Common myeloid progenitor, CD34-positive (primary cell): ENCODE results near the gene MYRFL.

Experiments
- CTCF ChIA-PET: fragments of 350-600 bp; sonication (Branson Sonifier 250); formaldehyde crosslinking; loops from one replicate; lab custom pipeline; 2021; ENCODE audit warnings: antibody characterized with exemption; lab: Charles Lee
- POLR2A ChIA-PET: fragments of 350-600 bp; sonication (Branson Sonifier 250); formaldehyde crosslinking; loops from one replicate; lab custom pipeline; 2021; ENCODE audit warnings: antibody characterized with exemption; lab: Charles Lee
- DNase-seq, 3 donors: peaks; one replicate each; pipeline versions ENCODE4 v3.0.0 to v3.0.0-alpha.2; 2013
- H3K27ac ChIP-seq, 2 experiments: 1 replicate in 1 of 2; 2 replicates in 1 of 2; pipeline ENCODE4 v1.7.0; 2013; ENCODE audit warnings: inconsistent platforms in 2 of 2, low read length in 2 of 2, mild to moderate bottlenecking in 2 of 2, low read depth in 1 of 2, moderate library complexity in 1 of 2; ENCODE audit not compliant: severe bottlenecking in 2 of 2, insufficient read depth in 1 of 2, poor library complexity in 1 of 2
- H3K27me3 ChIP-seq, 5 experiments: replicated peaks in 2 of 5; 1 replicate in 3 of 5; 2 replicates in 2 of 5; pipeline versions ENCODE4 v1.6.1 to v1.7.0; 2013; ENCODE audit warnings: low read length in 4 of 5, mild to moderate bottlenecking in 2 of 5, moderate library complexity in 2 of 5, inconsistent platforms in 1 of 5; ENCODE audit not compliant: insufficient read depth in 5 of 5, control insufficient read depth in 4 of 5
- H3K36me3 ChIP-seq, 4 experiments: 1 replicate in 2 of 4; 2 replicates in 2 of 4; pipeline versions ENCODE4 v1.6.1 to v1.7.0; 2013; ENCODE audit warnings: low read length in 3 of 4, control low read depth in 1 of 4, mild to moderate bottlenecking in 1 of 4; ENCODE audit not compliant: control insufficient read depth in 4 of 4, insufficient read depth in 4 of 4
- H3K4me1 ChIP-seq, 4 experiments: 1 replicate in 3 of 4; 2 replicates in 1 of 4; pipeline versions ENCODE4 v1.6.1 to v1.7.1; 2013; ENCODE audit warnings: low read length in 3 of 4, mild to moderate bottlenecking in 3 of 4, control low read depth in 1 of 4, inconsistent platforms in 1 of 4, moderate library complexity in 1 of 4; ENCODE audit not compliant: control insufficient read depth in 4 of 4, insufficient read depth in 4 of 4; ENCODE audit errors: control extremely low read depth in 1 of 4
- H3K4me3 ChIP-seq, 7 experiments: 1 replicate in 4 of 7; 2 replicates in 3 of 7; pipeline versions ENCODE4 v1.5.1 to v1.7.0; 2013; ENCODE audit warnings: mild to moderate bottlenecking in 7 of 7, low read length in 6 of 7, moderate library complexity in 6 of 7, inconsistent platforms in 2 of 7, low read depth in 2 of 7, control low read depth in 1 of 7; ENCODE audit not compliant: insufficient read depth in 4 of 7, control insufficient read depth in 1 of 7; ENCODE audit errors: extremely low read depth in 1 of 7
- H3K9me3 ChIP-seq, 5 experiments: 1 replicate in 4 of 5; 2 replicates in 1 of 5; pipeline versions ENCODE4 v1.6.1 to v1.7.1; 2013; ENCODE audit warnings: low read length in 4 of 5, mild to moderate bottlenecking in 2 of 5, inconsistent platforms in 1 of 5, low read depth in 1 of 5, moderate library complexity in 1 of 5; ENCODE audit not compliant: control insufficient read depth in 4 of 5, insufficient read depth in 2 of 5; ENCODE audit errors: control extremely low read depth in 1 of 5
- WGBS: methylation state at CpG from one replicate; pipeline ENCODE4 v1.1.5; 2013; ENCODE audit not compliant: insufficient coverage; 5-methylcytosine and 5-hydroxymethylcytosine counted together

The MYRFL gene

DNA sequence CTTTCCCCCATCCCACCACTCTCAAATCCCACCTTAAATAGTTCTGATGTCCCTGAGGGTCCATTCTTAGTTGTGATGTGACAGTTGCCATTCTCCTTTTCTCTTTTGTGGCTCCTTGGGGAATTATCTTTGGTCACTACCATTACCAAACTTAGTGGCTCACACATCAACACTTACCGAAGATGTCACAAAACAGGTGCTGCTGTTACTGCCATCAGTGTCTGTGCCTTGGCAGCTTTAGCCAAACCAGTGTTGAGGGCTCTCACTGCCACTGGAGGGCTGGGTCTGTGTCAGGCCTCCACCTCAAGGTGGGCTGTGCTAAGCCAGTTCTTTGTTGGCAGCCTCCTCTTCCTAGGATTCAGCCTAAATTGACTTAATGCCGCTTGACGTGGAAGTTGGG is 144.0 kb downstream of the MYRFL start:
- 92% methylated on average over 3 of the region's 3 CpGs for WGBS
- ChIA-PET POLR2A (no interaction called here), CTCF (no interaction called here)
- H3K36me3 ChIP-seq = no peaks in the 10 kb centered on the region
- no peak for DNase-seq
- no peaks in the 10 kb centered on the region for H3K27me3 ChIP-seq
- no peak overlapping the region for H3K27ac ChIP-seq
- H3K4me1 ChIP-seq = peaks cover 0 to 3% (median 0%) of the 10 kb centered on the region in 4 experiments
- no peaks in the 10 kb centered on the region for H3K9me3 ChIP-seq
- no peak overlapping the region for H3K4me3 ChIP-seq

DNA sequence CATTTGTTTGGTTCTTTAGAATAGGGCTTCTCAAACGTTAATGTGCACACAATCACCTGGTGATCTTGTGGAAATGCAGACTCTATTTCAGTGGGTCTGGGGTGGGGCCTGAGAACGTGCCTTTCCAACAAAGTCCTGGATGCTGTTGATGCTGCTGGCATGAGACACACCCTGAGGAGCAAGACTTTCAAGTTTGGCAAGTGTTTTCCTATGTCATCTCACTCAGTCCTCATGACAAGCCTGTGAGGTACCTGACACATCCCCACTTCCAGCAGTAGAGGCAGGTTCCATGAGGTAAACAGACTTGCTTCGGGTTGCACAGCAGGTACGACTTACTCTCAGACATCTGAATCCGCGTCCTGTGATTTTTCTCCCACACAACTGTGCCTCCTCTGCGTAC is 147.1 kb downstream of the MYRFL start:
- Histone ChIP-seq H3K27ac (no peak overlapping the region), H3K36me3 (no peaks in the 10 kb centered on the region), H3K4me3 (no peak overlapping the region), H3K9me3 (no peaks in the 10 kb centered on the region), H3K27me3 (no peaks in the 10 kb centered on the region), H3K4me1 (no peaks in the 10 kb centered on the region)
- no peak for DNase-seq
- 85% methylated on average over 7 of the region's 7 CpGs for WGBS
- POLR2A ChIA-PET = no interaction called here
- CTCF ChIA-PET = no interaction called here

DNA sequence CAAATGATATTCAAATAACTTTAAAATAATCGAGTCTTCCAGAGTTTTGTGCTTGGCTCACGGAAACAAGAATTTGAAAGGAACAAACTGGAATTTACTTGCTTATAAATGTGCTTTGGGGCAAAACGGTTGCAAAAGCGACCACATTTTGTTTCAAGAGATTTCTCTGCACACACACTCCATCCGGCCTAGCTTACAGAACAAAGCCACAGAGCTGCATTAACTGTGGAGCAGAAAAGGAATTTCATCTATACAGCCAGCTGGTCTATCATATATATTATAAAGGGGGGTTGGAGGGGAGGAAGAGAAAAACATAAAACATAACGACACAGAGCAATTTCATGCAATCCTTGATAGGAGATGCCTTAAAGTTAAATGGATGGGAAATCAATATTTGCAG is 153.0 kb downstream of the MYRFL start:
- CTCF ChIA-PET = no interaction called here
- Histone ChIP-seq H3K27ac (no peak overlapping the region), H3K9me3 (no peaks in the 10 kb centered on the region), H3K4me3 (no peak overlapping the region), H3K36me3 (no peaks in the 10 kb centered on the region), H3K4me1 (no peaks in the 10 kb centered on the region), H3K27me3 (no peaks in the 10 kb centered on the region)
- peak in 1 of 3 donors; percentile 5 for DNase-seq
- WGBS = 96% methylated on average over 3 of the region's 6 CpGs
- POLR2A ChIA-PET = no interaction called here

DNA sequence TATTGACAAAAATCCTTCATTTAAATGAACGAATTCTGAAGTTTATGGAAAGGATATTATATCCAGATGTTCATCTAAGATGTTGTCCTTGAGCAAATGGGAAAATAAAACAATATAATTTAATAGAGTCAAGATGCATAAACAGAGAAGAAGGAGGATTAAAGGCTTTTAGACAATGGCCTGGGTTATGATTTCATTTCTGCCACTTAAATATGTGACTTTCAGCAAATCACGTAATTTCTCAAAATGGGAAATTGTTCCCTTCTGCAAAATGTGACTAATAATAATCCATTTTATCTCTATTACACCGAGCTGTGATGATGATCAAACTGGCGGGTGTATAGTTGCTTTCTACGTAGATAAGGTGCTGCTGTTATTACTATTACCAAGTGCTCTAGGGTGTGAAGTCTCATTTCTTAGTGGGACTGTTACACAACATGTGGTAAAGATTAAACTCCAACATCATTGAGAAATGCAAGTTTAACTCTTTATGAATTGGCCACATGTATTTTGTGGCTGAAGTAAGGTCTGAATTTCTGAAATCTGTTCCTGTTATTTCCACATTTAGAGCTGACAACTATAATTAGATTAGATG is 157.0 kb downstream of the MYRFL start:
- Histone ChIP-seq H3K9me3 (no peaks in the 10 kb centered on the region), H3K4me1 (no peaks in the 10 kb centered on the region), H3K27ac (no peak overlapping the region), H3K36me3 (no peaks in the 10 kb centered on the region), H3K4me3 (no peak overlapping the region), H3K27me3 (no peaks in the 10 kb centered on the region)
- DNase-seq = no peak
- ChIA-PET CTCF (no interaction called here), POLR2A (no interaction called here)
- WGBS = no CpG with 5 or more reads among the region's 5 CpGs

DNA sequence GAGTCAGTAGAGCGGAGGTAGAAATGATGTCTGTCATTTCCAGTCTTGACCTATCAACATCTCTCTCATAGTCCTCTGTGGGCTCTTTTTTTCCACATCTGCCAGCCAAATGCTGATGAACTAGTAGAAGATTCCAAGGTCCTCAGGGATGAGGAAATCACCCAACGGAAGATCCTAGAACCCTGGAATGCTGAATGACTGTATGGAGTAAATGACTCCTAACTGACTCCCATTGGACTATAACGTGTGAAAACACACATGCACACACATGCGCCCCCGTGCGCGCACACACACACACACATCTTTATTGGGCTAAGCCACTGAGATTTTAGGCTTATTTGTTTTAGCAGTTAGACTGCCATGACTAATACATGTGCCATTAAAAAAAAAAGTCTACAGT is 159.2 kb downstream of the MYRFL start:
- H3K36me3 ChIP-seq = no peaks in the 10 kb centered on the region
- H3K4me1 ChIP-seq = no peaks in the 10 kb centered on the region
- POLR2A ChIA-PET = no interaction called here
- DNase-seq = no peak
- CTCF ChIA-PET = interaction anchor here (1.3 kb wide), 1 partner anchor 84 kb away, joined by 3 read pairs; no protein-coding TSS in a partner anchor
- H3K9me3 ChIP-seq = no peaks in the 10 kb centered on the region
- H3K4me3 ChIP-seq = no peak overlapping the region
- no peak overlapping the region for H3K27ac ChIP-seq
- H3K27me3 ChIP-seq = no peaks in the 10 kb centered on the region
- 100% methylated on average over 1 of the region's 7 CpGs for WGBS

DNA sequence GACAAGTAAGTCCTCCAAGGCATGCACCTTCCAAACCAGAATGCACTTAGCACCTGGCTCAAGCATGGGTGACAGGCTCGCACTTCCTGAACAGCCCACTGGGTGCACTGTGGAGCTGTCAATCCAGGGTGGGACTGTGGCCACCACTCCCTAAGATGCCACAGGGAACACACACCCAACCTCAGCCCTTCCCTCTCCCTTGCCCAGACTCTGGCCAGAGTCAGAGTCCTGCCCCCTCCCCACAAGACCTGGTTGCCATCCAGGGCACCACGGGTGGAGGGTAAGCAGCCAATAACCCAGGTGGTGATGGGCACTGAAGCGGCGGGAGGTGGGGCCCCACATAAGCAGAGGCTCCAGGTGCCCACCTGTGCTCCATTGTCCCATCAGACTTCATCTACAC is 160.6 kb downstream of the MYRFL start:
- CTCF ChIA-PET = interaction anchor here (1.3 kb wide), 1 partner anchor 85 kb away, joined by 3 read pairs; no protein-coding TSS in a partner anchor
- POLR2A ChIA-PET = no interaction called here
- no peaks in the 10 kb centered on the region for H3K36me3 ChIP-seq
- H3K27me3 ChIP-seq = no peaks in the 10 kb centered on the region
- DNase-seq = no peak
- 100% methylated on average over 1 of the region's 4 CpGs for WGBS
- no peaks in the 10 kb centered on the region for H3K4me1 ChIP-seq
- H3K9me3 ChIP-seq = no peaks in the 10 kb centered on the region
- no peak overlapping the region for H3K27ac ChIP-seq
- no peak overlapping the region for H3K4me3 ChIP-seq

DNA sequence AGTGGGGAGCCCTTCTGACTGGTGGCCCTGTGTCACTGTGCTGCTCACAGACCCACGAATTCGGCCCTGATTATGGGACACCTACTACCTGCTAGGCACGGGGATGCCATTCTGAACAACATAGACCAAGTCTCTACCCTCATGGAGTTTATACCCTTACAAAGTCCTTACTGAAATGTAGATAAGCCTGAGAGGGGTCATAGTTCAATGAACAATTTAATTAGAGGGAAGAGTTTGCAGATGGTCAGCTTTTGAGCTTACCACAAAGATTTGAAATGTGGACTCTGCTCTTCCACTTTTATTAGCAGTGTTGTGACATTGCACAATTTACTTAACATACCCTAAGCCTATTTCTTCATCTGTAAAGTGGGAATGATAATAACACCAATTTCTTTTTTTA is 161.1 kb downstream of the MYRFL start:
- 94% methylated on average over 2 of the region's 3 CpGs for WGBS
- Histone ChIP-seq H3K36me3 (no peaks in the 10 kb centered on the region), H3K27me3 (no peaks in the 10 kb centered on the region), H3K4me1 (no peaks in the 10 kb centered on the region), H3K9me3 (no peaks in the 10 kb centered on the region), H3K4me3 (no peak overlapping the region), H3K27ac (no peak overlapping the region)
- POLR2A ChIA-PET = no interaction called here
- CTCF ChIA-PET = no interaction called here
- no peak for DNase-seq
